H1 (cell line): ENCODE measurements around the gene IRF9.

Experiments used
- CREB1 ChIP-seq: IDR thresholded peaks from 2 replicates; pipeline ENCODE4 v1.6.1; 2012; ENCODE audit warnings: inconsistent platforms
- CTCF ChIP-seq, 3 experiments: IDR thresholded peaks; 1 replicate in 2 of 3; 2 replicates in 1 of 3; pipeline versions ENCODE4 v1.5.1 to v1.6.1; 2011; ENCODE audit warnings: low read length in 3 of 3, mild to moderate bottlenecking in 3 of 3, inconsistent platforms in 2 of 3, low read depth in 1 of 3, moderate library complexity in 1 of 3; ENCODE audit not compliant: insufficient read depth in 1 of 3; ENCODE audit errors: control extremely low read depth in 1 of 3
- EZH2 ChIP-seq: fragments of 200-600 bp; sonication (generic); IDR thresholded peaks from 2 replicates; pipeline ENCODE4 v1.7.1; 2012; ENCODE audit warnings: low read depth, mild to moderate bottlenecking, moderate library complexity, low read length, inconsistent platforms; ENCODE audit not compliant: severe bottlenecking
- SIN3A ChIP-seq, 2 experiments: IDR thresholded peaks in 1 of 2; conservative IDR thresholded peaks in 1 of 2; 2 replicates each; pipeline ENCODE4 v1.6.1; 2011 to 2012; ENCODE audit warnings: low read length in 2 of 2, improper control_type of control experiment in 1 of 2, low read depth in 1 of 2, mild to moderate bottlenecking in 1 of 2

DNA sequence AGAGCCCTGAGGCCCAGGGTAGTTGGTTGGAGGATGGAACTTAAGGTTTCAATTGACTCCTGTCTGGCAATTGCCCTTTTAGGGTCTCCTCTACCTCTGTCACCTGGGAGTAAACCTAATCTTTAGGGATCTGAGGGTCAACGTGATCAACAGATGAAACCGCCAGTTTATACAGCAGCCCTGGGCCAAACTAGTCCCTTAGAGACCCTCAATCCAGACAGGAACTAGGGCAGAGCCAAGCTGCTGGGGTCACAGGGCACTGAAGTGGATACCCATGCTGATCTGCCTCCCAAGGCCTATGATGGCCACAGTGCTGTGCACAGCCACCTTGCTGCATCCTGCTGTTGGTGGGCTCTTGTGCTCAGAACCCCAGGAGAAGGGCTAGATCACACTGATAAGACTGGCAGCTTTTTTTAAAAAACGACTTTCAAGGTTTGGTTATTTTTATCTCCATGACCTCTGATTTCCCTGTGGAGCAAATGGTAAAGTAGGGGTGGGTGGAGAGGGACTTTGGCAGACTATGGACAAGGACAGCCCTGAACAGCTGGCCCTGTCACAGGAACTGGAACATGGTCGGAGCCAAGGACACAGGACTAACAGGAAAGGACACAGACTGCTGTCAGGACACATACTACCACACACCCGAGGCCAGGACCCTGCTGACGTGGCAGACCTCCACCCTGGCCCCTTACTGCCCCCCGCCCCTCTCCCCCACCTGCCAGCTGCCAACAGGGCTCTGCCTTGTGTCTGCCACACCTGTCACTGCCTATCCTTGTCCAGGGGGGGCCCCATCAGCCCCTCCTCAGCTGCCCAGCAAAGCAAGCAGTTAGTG is 30.1 kb upstream of the IRF9 start:
- TF ChIP-seq CTCF (IDR thresholded peaks at IDR 0.05; ENCODE audit: control extremely low read depth in 1 of 3, insufficient read depth in 1 of 3, low read depth in 1 of 3, low read length in 3 of 3) (no peak), SIN3A (conservative IDR thresholded peaks at IDR 0.05 in 1 of 2, IDR thresholded peaks at IDR 0.05 in 1 of 2; ENCODE audit: low read depth in 1 of 2, low read length in 2 of 2) (no peak), CREB1 (no peak), EZH2 (no peak)
